HG03045 (cell line): ENCODE data around the gene CFAP74.

Experiments
- ATAC-seq: cut with Tn5 transposase; IDR thresholded peaks from one replicate; pipeline ENCODE4 v1.9.1; 2021; ENCODE audit warnings: mild to moderate bottlenecking, moderate library complexity; ENCODE audit not compliant: unreplicated experiment

The CFAP74 gene

GRCh38 chr1:2042830-2043773, 39.5 kb upstream of the CFAP74 start:
- ATAC-seq = no peak

- no peak for ATAC-seq
These were observed 38.3 kb upstream of the CFAP74 start for GRCh38 chr1:2041887-2042286.

GRCh38 chr1:2041305-2041704, 37.7 kb upstream of the CFAP74 start:
- no peak for ATAC-seq

GRCh38 chr1:2039251-2039650, 35.7 kb upstream of the CFAP74 start:
- no peak for ATAC-seq

- ATAC-seq = no peak
These were observed 34.6 kb upstream of the CFAP74 start for GRCh38 chr1:2038229-2038628.

GRCh38 chr1:2037314-2037979, 33.9 kb upstream of the CFAP74 start:
- no peak for ATAC-seq

- ATAC-seq = no peak
These were observed 32.7 kb upstream of the CFAP74 start for GRCh38 chr1:2036287-2036686.

- ATAC-seq = no peak
These were observed 29.6 kb upstream of the CFAP74 start for GRCh38 chr1:2033165-2033564.

- ATAC-seq = no peak
These were observed 29.2 kb upstream of the CFAP74 start for GRCh38 chr1:2032737-2033136.

- ATAC-seq = no peak
These were observed 28.3 kb upstream of the CFAP74 start for GRCh38 chr1:2031546-2032540.

- no peak for ATAC-seq
These were observed 26.7 kb upstream of the CFAP74 start for GRCh38 chr1:2030076-2030871.

- no peak for ATAC-seq
These were observed 26.0 kb upstream of the CFAP74 start for GRCh38 chr1:2029561-2029960.

GRCh38 chr1:2028870-2029560, 25.4 kb upstream of the CFAP74 start:
- ATAC-seq = no peak

GRCh38 chr1:2027961-2028583, 24.5 kb upstream of the CFAP74 start:
- no peak for ATAC-seq

GRCh38 chr1:2025491-2025981, 21.9 kb upstream of the CFAP74 start:
- ATAC-seq = no peak

- no peak for ATAC-seq
These were observed 21.3 kb upstream of the CFAP74 start for GRCh38 chr1:2024887-2025286.

GRCh38 chr1:2024451-2024850, 20.9 kb upstream of the CFAP74 start:
- ATAC-seq = no peak

GRCh38 chr1:2023187-2023586, 19.6 kb upstream of the CFAP74 start:
- ATAC-seq = no peak
